Esophagus muscularis mucosa (tissue), 4 donors: ENCODE measurements around the gene TACC2. TPM values are rescaled to one million over a fixed set of nuclear protein-coding genes. Genes with fewer than 3 reads are reported as not detected.

ENCODE experiments used
- DNase-seq: peaks from one replicate; pipeline ENCODE4 v3.0.0-alpha.2; 2017; ENCODE audit errors: extremely low spot score
- H3K27ac ChIP-seq, 4 donors: fragments of 200-600 bp; sonication (generic); replicated peaks in 1 of 4; 1 replicate in 3 of 4; 2 replicates in 1 of 4; pipeline ENCODE4 v1.5.1; 2016 to 2019; ENCODE audit warnings: mild to moderate bottlenecking in 1 of 4
- H3K27me3 ChIP-seq, 4 donors: fragments of 200-600 bp; sonication (generic); one replicate each; pipeline versions ENCODE4 v1.5.1 to v1.6.0; 2016 to 2019
- H3K36me3 ChIP-seq, 4 donors: fragments of 200-600 bp; sonication (generic); one replicate each; pipeline ENCODE4 v1.5.1; 2016 to 2019
- H3K4me1 ChIP-seq, 4 donors: fragments of 200-600 bp; sonication (generic); one replicate each; pipeline ENCODE4 v1.5.1; 2016 to 2019
- H3K4me3 ChIP-seq, 4 donors: fragments of 200-600 bp; sonication (generic); 1 replicate in 2 of 4; 2 replicates in 2 of 4; pipeline ENCODE4 v1.5.1; 2016 to 2019; ENCODE audit warnings: mild to moderate bottlenecking in 4 of 4, moderate library complexity in 1 of 4
- H3K9me3 ChIP-seq, 4 donors: fragments of 200-600 bp; sonication (generic); 1 replicate in 3 of 4; 2 replicates in 1 of 4; pipeline ENCODE4 v1.5.1; 2016 to 2019
- CTCF ChIP-seq, 3 experiments: fragments of 200-600 bp in 2 of 3; fragments of 450-650 bp in 1 of 3; sonication (generic) in 2 of 3; IDR thresholded peaks; one replicate each; pipeline ENCODE4 v1.5.1; 2017 to 2019; ENCODE audit warnings: antibody characterized with exemption in 3 of 3, mild to moderate bottlenecking in 2 of 3, moderate library complexity in 1 of 3
- EP300 ChIP-seq: sonication (generic); formaldehyde crosslinking; IDR thresholded peaks from one replicate; pipeline ENCODE4 v1.6.1; 2017; ENCODE audit warnings: antibody characterized with exemption
- POLR2A ChIP-seq: fragments of 450-650 bp; IDR thresholded peaks from one replicate; pipeline ENCODE4 v1.6.1; 2017; ENCODE audit warnings: antibody characterized with exemption, moderate library complexity, mild to moderate bottlenecking, low read depth
- POLR2AphosphoS5 ChIP-seq, 2 donors: sonication (generic); formaldehyde crosslinking; IDR thresholded peaks; one replicate each; pipeline ENCODE4 v1.6.1; 2017; ENCODE audit warnings: antibody characterized with exemption in 2 of 2
- WGBS: methylation state at CpG from one replicate; pipeline ENCODE4 v1.1.5; 2018; 5-methylcytosine and 5-hydroxymethylcytosine counted together
- intact Hi-C: fragments of 100-400 bp; cut with DNase I; formaldehyde crosslinking; loops from one replicate; pipeline ENCODE4 v1.15.1; 2023
- total RNA-seq, 4 donors: library from RNA; depleted of rRNA; stranded (reverse); fragments of >200 nt; gene quantifications; one replicate each; pipeline versions ENCODE4 v1.1.0 to v1.2.1, GENCODE V29; 2016

TACC2 gene
- total RNA-seq, 4 donors from 2014 or later, result 53.7 to 99.4 (median 75.6) TPM

DNA sequence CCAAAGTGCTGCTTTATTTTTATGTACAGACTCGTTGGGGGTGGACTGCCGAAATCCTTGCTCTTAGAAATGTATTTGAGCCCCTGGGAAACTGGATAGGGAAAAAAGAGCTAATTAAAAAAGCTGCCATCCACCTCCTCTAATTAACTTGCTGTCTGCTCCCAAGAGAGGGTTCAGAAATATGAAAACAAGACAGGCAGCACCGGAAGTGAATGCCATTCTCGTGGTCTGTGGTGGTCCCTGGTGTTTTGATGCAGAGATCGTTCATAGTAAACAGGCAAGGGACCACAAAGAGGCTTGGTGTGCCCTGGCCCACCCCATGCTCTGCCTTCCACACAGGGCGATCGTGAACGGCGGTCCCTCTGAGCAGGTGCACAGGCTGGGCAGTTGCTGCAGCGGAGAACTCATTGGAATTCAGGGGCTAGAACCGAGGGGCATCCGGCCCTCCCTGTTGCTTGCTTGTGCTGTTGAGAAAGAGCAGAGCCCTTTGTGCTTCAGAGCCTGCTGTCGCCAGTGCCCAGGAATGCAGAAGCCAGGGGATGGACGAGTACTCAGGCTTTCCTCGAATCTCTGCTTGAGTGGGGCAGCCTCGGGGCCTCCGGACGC, 203.1 kb downstream of the TACC2 start:
- Histone ChIP-seq H3K27me3 (no peaks in the 10 kb centered on the region), H3K9me3 (no peaks in the 10 kb centered on the region), H3K4me1 (peaks cover 49 to 86% (median 75%) of the 10 kb centered on the region in 4 donors), H3K36me3 (peaks cover 0 to 25% (median 8%) of the 10 kb centered on the region in 4 donors), H3K27ac (peak overlapping the region; percentile 46 to 76 (median 63)), H3K4me3 (peak overlapping the region in 1 of 4 donors; percentile 9)
- DNase-seq, result no peak
- WGBS, result 57% methylated on average over 14 of the region's 18 CpGs
- TF ChIP-seq POLR2AphosphoS5 (IDR thresholded peaks at IDR 0.05), result peak; percentile 49 to 50
- TF ChIP-seq CTCF (IDR thresholded peaks at IDR 0.05), result no peak
- intact Hi-C loops, result no loop called here

DNA sequence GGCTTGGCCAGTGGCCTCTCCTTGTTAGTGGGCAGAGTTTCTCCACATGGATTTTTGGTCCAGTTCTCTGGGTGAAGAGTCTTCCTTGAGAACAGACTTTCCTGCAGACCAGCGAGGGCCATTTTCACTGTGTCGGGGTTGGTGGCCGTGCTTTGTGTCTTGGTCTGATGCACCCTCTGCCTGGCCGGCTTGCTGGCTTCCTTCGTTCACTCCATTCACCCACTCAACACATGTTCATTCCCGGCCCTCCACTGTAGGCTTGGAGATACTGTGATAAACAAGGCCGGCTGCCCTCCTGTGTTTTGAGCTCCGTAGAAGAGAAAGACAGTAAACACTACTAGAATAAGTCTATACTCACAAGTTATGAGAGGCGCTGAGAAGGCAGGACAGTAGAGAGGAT, 205.3 kb downstream of the TACC2 start:
- Histone ChIP-seq H3K27me3 (no peaks in the 10 kb centered on the region), H3K36me3 (peaks cover 0 to 38% (median 21%) of the 10 kb centered on the region in 4 donors), H3K27ac (peak overlapping the region in 1 of 4 donors; percentile 44), H3K4me1 (peaks cover 39 to 63% (median 53%) of the 10 kb centered on the region in 4 donors), H3K4me3 (no peak overlapping the region), H3K9me3 (no peaks in the 10 kb centered on the region)
- DNase-seq, result no peak
- intact Hi-C loops, result no loop called here
- no peak for TF ChIP-seq EP300
- no peak for TF ChIP-seq POLR2AphosphoS5 (IDR thresholded peaks at IDR 0.05)
- TF ChIP-seq POLR2A, result no peak
- TF ChIP-seq CTCF (IDR thresholded peaks at IDR 0.05), result no peak
- 95% methylated on average over 9 of the region's 9 CpGs for WGBS

GRCh38 chr10:122196218-122196617, 207.3 kb downstream of the TACC2 start:
- TF ChIP-seq POLR2AphosphoS5 (IDR thresholded peaks at IDR 0.05) (no peak), CTCF (IDR thresholded peaks at IDR 0.05) (no peak), POLR2A (no peak), EP300 (no peak)
- no peaks in the 10 kb centered on the region for H3K9me3 ChIP-seq
- WGBS, result 56% methylated on average over 6 of the region's 12 CpGs
- no peaks in the 10 kb centered on the region for H3K27me3 ChIP-seq
- DNase-seq, result no peak
- H3K4me3 ChIP-seq, result no peak overlapping the region
- peaks cover 0 to 57% (median 36%) of the 10 kb centered on the region in 4 donors for H3K36me3 ChIP-seq
- H3K27ac ChIP-seq, result peak overlapping the region; percentile 44 to 70 (median 60)
- peaks cover 25 to 48% (median 33%) of the 10 kb centered on the region in 4 donors for H3K4me1 ChIP-seq
- intact Hi-C loops, result no loop called here

DNA sequence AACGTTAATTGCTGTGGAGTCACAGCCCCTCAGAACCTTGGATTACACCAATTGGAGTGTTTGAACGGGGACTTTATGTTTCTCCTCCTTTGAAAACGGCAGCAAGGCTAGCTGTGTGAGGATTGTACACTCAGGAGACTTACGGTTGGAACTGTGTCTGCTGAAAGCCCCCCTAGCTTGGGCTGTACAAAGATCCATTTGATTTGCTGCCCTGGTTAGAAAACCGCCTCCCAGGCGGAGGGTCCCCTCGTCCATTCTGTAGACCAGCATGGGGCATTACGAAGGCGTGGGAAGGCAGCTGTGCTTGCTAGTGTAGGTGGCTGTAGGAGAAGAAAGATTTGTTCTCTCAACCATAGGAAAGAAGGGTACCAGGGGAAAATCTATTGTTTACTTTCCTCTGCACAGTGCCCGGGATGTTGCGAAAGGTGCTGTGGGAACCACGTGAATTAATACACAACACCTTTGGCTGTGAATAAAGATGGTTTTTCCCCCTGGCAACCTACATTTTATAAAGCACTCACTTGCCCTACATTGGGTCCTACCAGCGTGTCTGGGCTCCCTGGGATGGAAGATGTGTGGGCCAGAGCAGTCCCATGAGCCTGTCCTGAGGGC, 208.8 kb downstream of the TACC2 start:
- no peaks in the 10 kb centered on the region for H3K9me3 ChIP-seq
- no peak for DNase-seq
- no peaks in the 10 kb centered on the region for H3K27me3 ChIP-seq
- peaks cover 13 to 38% (median 21%) of the 10 kb centered on the region in 4 donors for H3K4me1 ChIP-seq
- H3K4me3 ChIP-seq, result no peak overlapping the region
- WGBS, result 89% methylated on average over 13 of the region's 13 CpGs
- peak overlapping the region in 1 of 4 donors; percentile 14 for H3K27ac ChIP-seq
- peaks cover 0 to 62% (median 41%) of the 10 kb centered on the region in 4 donors for H3K36me3 ChIP-seq
- no peak for TF ChIP-seq POLR2A
- TF ChIP-seq POLR2AphosphoS5 (IDR thresholded peaks at IDR 0.05), result no peak
- TF ChIP-seq EP300, result no peak
- TF ChIP-seq CTCF (IDR thresholded peaks at IDR 0.05), result no peak
- intact Hi-C loops, result no loop called here
